8988T (cell line): Measurements from ENCODE around the gene ITGAE.
"Not testable (repeated sequence)": the region's sequence is repeated elsewhere in the genome, so short reads cannot be mapped to it uniquely, and the experiment has no call there.

ENCODE experiments used
- DNase-seq: peaks from one replicate; pipeline ENCODE4 v3.0.0; 2011

Gene ITGAE

GRCh38 chr17:3723556-3724377, 77.2 kb downstream of the ITGAE start, which contains the start of gene HASPIN:
Gene HASPIN, plus strand, starts transcription at chr17:3723903. Its CDS starts 33 bp downstream, at chr17:3723936.
- DNase-seq = peak; percentile 88

GRCh38 chr17:3723188-3723555, 77.8 kb downstream of the ITGAE start:
- no peak for DNase-seq

DNA sequence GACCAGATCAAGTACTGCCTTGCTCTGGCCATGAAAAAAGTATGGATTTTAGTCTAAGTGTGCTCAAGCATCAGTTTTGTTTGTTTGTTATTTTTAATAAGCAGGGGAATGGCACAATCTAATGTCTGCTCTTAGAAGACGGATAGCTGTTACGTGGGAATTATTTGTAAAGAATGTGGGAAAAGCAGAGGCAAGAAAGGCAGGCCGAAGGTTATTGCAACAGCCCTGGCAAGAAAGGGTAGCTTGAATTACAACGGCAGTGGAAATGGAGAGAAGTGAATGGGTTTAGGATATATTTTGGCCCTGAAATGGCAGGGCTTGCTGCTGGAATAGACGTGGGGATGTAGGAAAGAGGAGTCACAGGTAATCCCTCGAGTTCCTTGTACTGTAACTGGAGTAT, 78.3 kb downstream of the ITGAE start:
- DNase-seq = no peak

GRCh38 chr17:3719265-3719664, 81.7 kb downstream of the ITGAE start:
- no peak for DNase-seq

DNA sequence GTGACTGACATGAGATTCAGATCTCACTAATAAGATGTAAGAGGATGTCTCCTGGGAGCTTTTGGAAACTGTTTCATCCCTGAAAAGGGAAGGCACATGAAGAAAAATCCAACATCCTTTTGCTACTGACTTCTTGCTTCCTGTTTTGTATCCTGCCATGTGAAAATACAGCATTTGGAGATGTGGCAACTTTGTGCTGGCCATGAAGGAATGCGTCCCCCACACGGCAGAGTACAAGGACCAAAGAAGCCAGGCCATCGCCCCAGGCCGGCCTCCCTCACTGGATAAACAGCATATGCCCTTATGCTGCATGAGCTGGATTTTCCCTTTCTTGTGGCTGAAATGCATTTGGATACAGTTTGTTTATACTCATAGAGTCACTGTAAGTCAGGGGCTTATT, 82.8 kb downstream of the ITGAE start:
- no peak for DNase-seq

DNA sequence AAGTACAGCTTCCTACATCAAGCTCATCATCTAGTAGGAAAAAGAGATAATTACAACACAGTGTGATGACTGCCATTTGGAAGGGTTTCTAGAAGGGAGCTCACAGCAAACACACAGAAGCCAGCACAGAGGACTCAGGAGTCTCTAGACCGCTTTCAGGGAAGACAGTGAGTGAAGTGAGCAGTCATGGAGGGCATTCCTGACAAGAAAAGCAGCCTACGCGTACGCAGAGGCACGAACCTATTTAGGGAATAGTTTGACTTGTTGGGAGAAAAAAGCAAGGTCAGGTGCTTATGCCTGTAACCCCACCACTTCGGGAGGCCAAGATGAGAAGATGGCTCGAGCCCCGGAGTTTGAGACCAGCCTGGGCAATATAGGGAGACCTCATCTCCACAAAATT, 85.7 kb downstream of the ITGAE start:
- no peak for DNase-seq

DNA sequence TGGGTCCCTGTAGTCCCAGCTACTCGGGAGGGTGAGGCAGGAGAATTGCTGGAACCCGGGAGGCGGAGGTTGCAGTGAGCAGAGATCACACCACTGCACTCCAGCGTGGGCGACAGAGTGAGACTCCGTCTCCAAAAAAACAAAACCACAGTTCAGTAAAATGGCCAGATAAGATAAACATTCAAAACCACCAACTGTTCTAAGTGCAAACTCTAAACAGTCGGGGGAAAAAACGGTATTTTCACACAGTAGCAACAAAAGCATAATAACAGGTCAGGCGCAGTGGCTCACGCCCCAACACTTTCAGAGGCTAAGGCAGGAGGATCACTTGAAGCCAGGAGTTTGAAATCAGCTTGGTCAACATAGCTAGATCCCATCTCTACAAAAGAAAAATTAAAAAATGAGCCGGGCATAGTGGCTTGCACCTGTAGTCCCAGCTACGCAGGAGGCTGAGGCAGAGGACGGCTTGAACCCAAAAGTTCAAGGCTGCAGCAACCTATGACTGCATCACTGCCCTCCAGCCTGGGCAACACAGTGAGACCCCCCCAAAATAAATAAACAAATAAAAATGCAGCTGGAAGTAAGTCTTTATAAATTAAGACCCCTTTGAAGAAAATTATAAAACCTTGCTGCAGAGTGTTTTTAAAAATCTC, 88.1 kb downstream of the ITGAE start:
- no peak for DNase-seq

DNA sequence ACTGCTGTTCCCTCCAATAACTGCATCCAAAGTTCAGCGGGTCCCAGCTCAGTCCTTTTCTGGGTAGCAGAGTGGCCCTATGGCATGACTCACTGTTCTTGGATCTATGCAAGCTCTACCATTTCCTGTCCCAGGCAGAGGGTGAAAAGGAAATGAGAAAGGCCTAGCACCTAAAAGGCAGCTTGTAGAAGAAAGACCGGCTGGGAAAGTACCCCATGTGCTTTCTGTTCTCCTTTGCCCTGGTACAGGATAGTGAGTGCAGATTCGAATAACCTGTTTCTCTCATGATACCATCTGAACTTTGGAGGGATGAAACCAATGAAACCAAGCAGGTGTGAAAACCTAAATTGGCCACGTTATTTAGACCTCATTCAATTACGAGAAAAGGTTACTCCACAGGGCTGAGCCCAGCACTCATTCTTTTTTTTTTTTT, 90.0 kb downstream of the ITGAE start:
- DNase-seq = peak; percentile 57

- no peak for DNase-seq
Observed at GRCh38 chr17:3708366-3708765, 92.6 kb downstream of the ITGAE start.

DNA sequence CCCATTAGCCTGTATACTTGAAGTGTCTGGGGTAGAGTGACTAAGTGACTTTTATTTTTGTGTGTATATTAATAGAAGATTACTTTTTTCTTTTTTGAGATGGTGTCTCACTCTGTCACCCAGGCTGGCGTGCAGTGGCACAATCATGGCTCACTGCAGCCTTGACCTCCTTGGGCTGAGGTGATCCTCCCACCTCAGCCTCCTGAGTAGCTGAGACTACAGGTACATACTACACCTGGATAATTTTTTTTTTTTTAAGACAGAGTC, 95.3 kb downstream of the ITGAE start:
- DNase-seq = not testable (repeated sequence)

DNA sequence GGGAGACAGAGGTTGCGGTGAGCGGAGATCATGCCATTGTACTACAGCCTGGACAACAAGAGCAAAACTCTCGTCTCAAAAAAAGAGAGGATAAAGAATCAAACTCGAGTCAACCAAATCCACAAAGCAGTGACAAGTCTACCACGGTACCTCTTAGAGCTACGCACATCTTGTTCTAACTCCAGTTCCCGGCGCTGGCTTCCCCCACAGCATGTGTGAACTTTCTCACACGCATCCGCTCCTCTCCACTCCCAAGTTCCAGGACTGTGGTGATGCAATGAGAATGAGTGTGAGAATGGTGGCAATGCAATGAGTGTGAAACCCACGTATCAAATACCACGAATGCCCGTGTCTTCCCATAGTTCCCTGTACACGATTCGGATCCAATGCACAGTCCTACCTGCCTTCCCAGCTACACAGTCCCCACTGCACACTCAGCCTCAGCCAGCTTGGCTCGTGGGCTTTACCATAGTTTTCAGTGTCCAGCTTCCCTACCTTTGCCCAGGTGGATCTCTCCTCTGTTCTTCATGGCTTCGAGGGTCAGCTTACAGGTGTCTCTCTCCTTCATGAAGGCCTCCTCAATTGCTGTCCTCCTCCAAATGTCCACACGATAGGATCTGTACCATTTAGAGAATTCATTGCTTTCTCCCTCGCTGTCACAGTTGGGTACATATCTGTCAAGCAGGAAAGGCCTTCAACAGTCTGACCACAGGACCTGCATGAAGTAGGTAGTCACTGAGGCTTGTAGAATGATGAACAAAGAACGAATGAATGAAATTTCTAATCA, 95.9 kb downstream of the ITGAE start:
- no peak for DNase-seq

DNA sequence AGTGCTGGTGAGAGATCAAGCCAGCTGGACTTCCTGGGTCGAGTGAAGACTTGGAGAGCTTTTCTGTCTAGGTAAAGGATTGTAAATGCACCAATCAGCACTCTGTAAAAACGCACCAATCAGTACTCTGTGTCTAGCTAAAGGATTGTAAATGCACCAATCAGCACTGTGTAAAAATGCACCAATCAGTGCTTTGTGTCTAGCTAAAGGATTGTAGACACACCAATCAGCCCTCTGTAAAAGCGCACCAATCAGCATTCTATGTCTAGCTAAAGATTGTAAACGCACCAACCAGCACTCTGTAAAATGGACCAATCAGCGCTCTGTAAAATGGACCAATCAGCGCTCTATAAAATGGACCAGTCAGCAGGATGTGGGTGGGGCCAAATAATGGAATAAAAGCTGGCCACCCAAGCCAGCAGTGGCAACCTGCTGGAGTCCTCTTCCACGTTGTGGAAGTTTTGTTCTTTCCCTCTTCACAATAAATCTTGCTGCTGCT, 98.9 kb downstream of the ITGAE start:
- DNase-seq = not testable (repeated sequence)

DNA sequence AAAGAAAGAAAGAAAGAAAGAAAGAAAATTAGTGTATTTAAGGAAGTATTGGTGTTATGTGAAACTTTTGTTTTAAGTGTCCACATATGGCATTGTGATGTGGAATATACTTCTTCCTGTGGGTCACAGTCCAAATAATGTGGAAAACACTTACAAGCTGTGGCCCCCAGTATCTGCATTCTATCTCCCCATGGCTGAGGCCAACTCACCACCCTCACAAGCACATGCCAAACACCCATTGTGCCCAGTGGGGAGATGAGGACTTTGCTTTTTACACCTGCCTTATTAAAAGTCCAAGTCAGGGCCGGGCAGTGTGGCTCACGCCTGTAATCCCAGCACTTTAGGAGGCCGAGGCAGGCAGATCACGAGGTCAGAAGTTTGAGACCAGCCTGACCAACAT, 101.0 kb downstream of the ITGAE start:
- DNase-seq = no peak

- DNase-seq = no peak
Observed at GRCh38 chr17:3698139-3698538, 102.8 kb downstream of the ITGAE start.

- no peak for DNase-seq
Observed at GRCh38 chr17:3697103-3697476, 103.9 kb downstream of the ITGAE start.

DNA sequence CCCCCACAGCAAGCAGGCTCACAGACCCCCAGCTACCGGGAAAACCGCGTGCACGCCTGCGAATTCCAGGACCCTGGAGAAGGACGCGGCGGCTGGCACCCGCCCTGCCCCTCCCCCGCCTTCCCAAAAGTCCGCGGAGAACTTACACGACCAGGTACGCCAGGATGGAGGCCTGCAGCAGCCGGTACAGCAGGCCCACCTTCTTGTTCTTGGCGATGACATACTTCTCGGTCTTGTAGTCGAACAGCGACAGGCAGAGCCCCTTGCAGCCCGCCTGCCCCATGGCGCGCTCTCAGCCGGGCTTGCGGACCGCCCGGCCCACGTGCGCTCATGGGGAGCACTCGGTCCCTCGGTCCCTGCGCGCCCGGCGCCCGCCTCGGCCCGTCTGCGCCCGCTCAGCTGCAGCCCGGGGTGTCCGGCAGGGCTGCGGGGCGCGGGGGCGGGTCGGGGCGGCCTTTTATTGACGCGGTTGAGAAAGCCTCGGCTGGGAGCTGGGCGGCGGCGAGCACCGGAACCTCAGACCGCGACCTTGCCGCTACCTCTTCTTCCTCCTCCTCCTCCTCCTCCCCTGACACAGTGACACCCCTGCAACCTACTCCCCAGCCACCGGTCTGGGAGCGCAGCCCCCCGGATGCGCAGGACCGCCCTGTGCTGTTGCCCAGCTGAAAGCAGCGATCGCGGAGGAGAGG, 105.1 kb downstream of the ITGAE start, which contains the start of gene P2RX5:
P2RX5 (minus strand) TSS at position 433 of the 689 bp plus-strand sequence; CDS start at position 283, 150 bp downstream.
- no peak for DNase-seq

GRCh38 chr17:3695129-3695722, 105.8 kb downstream of the ITGAE start:
- no peak for DNase-seq

DNA sequence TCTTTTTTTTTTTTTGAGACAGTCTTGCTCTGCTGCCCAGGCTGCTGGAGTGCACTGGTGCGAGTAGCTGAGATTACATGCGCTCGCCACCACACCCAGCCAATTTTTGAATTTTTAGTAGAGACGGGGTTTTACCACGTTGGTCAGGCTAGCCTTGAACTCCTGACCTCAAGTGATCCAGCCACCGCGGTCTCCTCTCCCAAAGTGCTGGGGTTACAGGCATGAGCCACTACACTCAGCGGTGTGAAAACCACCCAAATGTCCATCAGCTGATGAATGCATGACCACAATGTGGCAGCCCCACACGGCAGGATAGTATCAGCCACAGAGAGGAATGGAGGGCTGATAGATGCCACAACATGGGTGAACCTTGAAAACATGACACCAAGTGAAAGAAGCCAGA, 107.2 kb downstream of the ITGAE start:
- DNase-seq = no peak

- DNase-seq = no peak
Observed at GRCh38 chr17:3693141-3693540, 107.8 kb downstream of the ITGAE start.

DNA sequence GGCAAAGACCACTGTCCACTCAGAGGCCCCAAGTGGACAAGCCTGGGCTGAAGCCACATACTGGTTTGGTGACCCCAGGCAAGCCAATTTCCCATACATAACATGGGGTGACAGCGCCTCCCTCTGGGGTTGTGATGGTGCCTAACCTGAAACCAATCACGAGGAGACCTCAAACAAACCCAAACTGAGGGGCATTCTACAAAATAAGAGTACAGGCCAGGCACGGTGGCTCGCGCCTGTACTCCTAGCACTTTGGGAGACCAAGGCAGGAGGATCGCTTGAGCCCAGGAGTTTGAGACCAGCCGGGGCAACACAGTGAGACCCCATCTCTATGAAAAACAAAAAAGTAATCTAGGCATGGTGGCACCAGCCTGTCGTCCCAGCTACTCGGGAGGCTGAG, 108.6 kb downstream of the ITGAE start:
- no peak for DNase-seq

DNA sequence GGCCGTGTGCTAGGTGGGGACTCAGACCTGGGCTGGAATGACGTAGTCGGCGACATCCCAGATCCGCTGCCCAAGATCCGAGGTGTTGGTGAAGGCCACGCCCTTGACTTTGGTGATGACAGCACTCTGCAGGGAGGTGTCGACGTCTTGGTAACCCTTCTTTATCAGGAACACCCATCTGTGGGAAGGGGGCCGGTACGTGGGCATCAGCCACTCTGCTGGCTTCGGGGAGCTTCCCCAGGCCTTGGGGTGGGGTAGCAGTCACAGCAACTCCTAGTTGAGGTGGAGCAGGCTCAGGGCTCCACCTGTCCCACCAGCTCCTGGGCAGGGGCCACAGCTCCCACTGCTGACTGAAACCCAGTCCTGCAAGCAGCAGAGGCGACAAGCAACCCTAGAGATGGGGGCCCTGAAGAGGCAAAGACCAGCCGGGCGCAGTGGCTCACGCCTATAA, 109.3 kb downstream of the ITGAE start:
- DNase-seq = no peak

DNA sequence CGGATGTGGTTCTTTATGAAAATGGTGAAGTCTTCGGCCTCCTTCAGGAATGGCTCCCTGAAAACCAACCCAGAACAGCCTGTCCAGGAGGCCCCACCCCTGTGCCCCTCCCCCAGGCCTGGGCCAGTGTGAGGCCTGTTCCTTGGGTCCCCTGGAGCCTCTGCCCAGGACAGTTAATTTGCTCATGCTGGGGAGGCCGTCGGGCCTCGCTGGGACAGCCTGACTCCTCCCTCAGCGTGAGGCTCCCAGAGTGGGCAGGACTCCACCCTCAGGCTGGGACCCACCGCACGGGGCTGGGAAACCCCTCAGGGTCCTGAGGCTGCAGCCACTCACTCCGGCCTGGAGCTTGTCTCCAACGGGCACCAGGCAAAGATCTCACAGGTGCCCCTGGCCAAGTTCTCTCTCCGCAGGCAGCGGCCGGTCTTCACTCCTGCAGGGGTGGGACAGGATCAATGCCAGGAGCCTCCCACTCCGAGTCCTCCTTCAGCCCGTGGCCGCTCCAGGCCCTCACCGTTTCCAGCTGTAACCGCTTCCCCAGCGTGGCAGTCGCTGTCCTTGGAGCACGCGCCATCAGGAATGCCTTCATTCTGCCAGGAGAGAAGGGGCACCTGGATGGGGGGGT, 110.8 kb downstream of the ITGAE start:
- no peak for DNase-seq
